Endodermal cell (in vitro differentiated cells): ENCODE measurements around the gene LCN15. TPM values are rescaled to one million over a fixed set of nuclear protein-coding genes. Genes with fewer than 3 reads are reported as not detected.
"Not testable (repeated sequence)": the region's sequence is repeated elsewhere in the genome, so short reads cannot be mapped to it uniquely, and the experiment has no call there.

Experiments
- DNase-seq: peaks from one replicate; pipeline ENCODE4 v3.0.0-alpha.2; 2017
- H3K27ac ChIP-seq: 2 replicates; pipeline ENCODE4 v1.5.1; 2013; ENCODE audit warnings: mild to moderate bottlenecking, low read depth, low read length, moderate library complexity
- H3K27me3 ChIP-seq: 2 replicates; pipeline ENCODE4 v1.6.1; 2013; ENCODE audit warnings: mild to moderate bottlenecking, low read length, moderate library complexity; ENCODE audit not compliant: insufficient read depth, control insufficient read depth, poor library complexity, severe bottlenecking
- H3K36me3 ChIP-seq: 2 replicates; pipeline ENCODE4 v1.7.0; 2013; ENCODE audit warnings: mild to moderate bottlenecking, low read length, moderate library complexity; ENCODE audit not compliant: control insufficient read depth, insufficient read depth
- H3K4me1 ChIP-seq: one replicate; pipeline ENCODE4 v1.7.0; 2013; ENCODE audit warnings: low read length; ENCODE audit not compliant: control insufficient read depth, insufficient read depth
- H3K4me3 ChIP-seq: 2 replicates; pipeline ENCODE4 v1.5.1; 2013; ENCODE audit warnings: mild to moderate bottlenecking, low read length, moderate library complexity
- H3K9ac ChIP-seq: 2 replicates; pipeline ENCODE4 v1.6.1; 2013; ENCODE audit warnings: mild to moderate bottlenecking, low read length, moderate library complexity; ENCODE audit not compliant: poor library complexity, severe bottlenecking; ENCODE audit errors: extremely low read depth
- H3K9me3 ChIP-seq: 2 replicates; pipeline ENCODE4 v1.6.1; 2013; ENCODE audit warnings: mild to moderate bottlenecking, low read length, moderate library complexity; ENCODE audit not compliant: control insufficient read depth
- H3K27ac Mint-ChIP-seq: 2 replicates; pipeline ENCODE4 v1.8.0; 2020; ENCODE audit warnings: mixed read lengths
- H3K27me3 Mint-ChIP-seq: 2 replicates; pipeline ENCODE4 v1.8.0; 2021; ENCODE audit warnings: mild to moderate bottlenecking, mixed read lengths; ENCODE audit not compliant: insufficient read depth
- H3K36me3 Mint-ChIP-seq: 2 replicates; pipeline ENCODE4 v1.8.0; 2020; ENCODE audit warnings: low read depth, mixed read lengths
- H3K4me1 Mint-ChIP-seq: 2 replicates; pipeline ENCODE4 v1.8.0; 2020; ENCODE audit warnings: mixed read lengths
- H3K4me3 Mint-ChIP-seq: 2 replicates; pipeline ENCODE4 v1.8.0; 2020; ENCODE audit warnings: mild to moderate bottlenecking, moderate library complexity, mixed read lengths
- H3K9me3 Mint-ChIP-seq: 2 replicates; pipeline ENCODE4 v1.8.0; 2020; ENCODE audit warnings: mild to moderate bottlenecking, mixed read lengths
- CTCF ChIP-seq: fragments of 200-600 bp; sonication (generic); conservative IDR thresholded peaks from 2 replicates; pipeline ENCODE4 v1.5.0; 2021; ENCODE audit warnings: antibody characterized with exemption, mild to moderate bottlenecking
- WGBS, 2 experiments: methylation state at CpG; one replicate each; pipeline versions ENCODE4 v1.1.5 to v1.1.7; 2013; ENCODE audit warnings: missing lambda C conversion rate in 2 of 2, mixed read lengths in 1 of 2; ENCODE audit not compliant: insufficient coverage in 1 of 2, insufficient read length in 1 of 2; 5-methylcytosine and 5-hydroxymethylcytosine counted together
- total RNA-seq, 2 donors: library from RNA; stranded (reverse); fragmentation: NEBNext Ultra II Directional in 1 of 2; extraction: Animal tissue kit (Norgen Biotek cat#: 25700) in 1 of 2; gene quantifications; 2 replicates in 1 of 2; 3 replicates in 1 of 2; pipeline ENCODE4 v1.2.1, GENCODE V29; 2021

The LCN15 gene
- total RNA-seq, 2 donors from 2014 or later: 0.51 to 1.2 TPM

GRCh38 chr9:136762221-136762691 is 2.1 kb downstream of the LCN15 start:
- TF ChIP-seq CTCF: no peak
- no peak for DNase-seq
- no peak overlapping the region for H3K27ac ChIP-seq

GRCh38 chr9:136761545-136761981 is 2.8 kb downstream of the LCN15 start:
- H3K27ac Mint-ChIP-seq: no peak overlapping the region
- no peaks in the 10 kb centered on the region for H3K36me3 Mint-ChIP-seq
- H3K4me1 ChIP-seq: no peaks in the 10 kb centered on the region
- H3K27me3 Mint-ChIP-seq: peaks cover 2% of the 10 kb centered on the region
- no peak overlapping the region for H3K4me3 ChIP-seq
- no peaks in the 10 kb centered on the region for H3K27me3 ChIP-seq
- no peak overlapping the region for H3K4me3 Mint-ChIP-seq
- H3K36me3 ChIP-seq: no peaks in the 10 kb centered on the region
- no peak for DNase-seq
- no peak for TF ChIP-seq CTCF
- H3K9me3 ChIP-seq: no peaks in the 10 kb centered on the region
- H3K4me1 Mint-ChIP-seq: no peaks in the 10 kb centered on the region
- H3K9me3 Mint-ChIP-seq: peaks cover 1% of the 10 kb centered on the region
- no peak overlapping the region for H3K27ac ChIP-seq
- 90 to 93% methylated on average over 6 to 13 of the region's 13 CpGs for WGBS, 2 experiments
- H3K9ac ChIP-seq: no peak overlapping the region

More at GRCh38 chr9:136762221-136762691, 2.1 kb downstream of the LCN15 start:
- no peak overlapping the region for H3K27ac Mint-ChIP-seq
- no peaks in the 10 kb centered on the region for H3K36me3 ChIP-seq
- no peaks in the 10 kb centered on the region for H3K4me1 Mint-ChIP-seq
- no peaks in the 10 kb centered on the region for H3K4me1 ChIP-seq
- H3K4me3 ChIP-seq: no peak overlapping the region
- peaks cover 7% of the 10 kb centered on the region for H3K9me3 Mint-ChIP-seq
- H3K9me3 ChIP-seq: no peaks in the 10 kb centered on the region
- H3K27me3 ChIP-seq: no peaks in the 10 kb centered on the region
- no peaks in the 10 kb centered on the region for H3K36me3 Mint-ChIP-seq
- WGBS, 2 experiments: 94 to 95% methylated on average over 8 to 17 of the region's 17 CpGs
- H3K4me3 Mint-ChIP-seq: no peak overlapping the region
- H3K27me3 Mint-ChIP-seq: peaks cover 3% of the 10 kb centered on the region
- no peak overlapping the region for H3K9ac ChIP-seq

GRCh38 chr9:136760834-136761544 is 3.3 kb downstream of the LCN15 start:
- H3K4me1 Mint-ChIP-seq, H3K4me3 Mint-ChIP-seq, H3K27me3 Mint-ChIP-seq, H3K27ac ChIP-seq, H3K36me3 ChIP-seq, H3K27ac Mint-ChIP-seq, H3K27me3 ChIP-seq, H3K4me3 ChIP-seq, H3K4me1 ChIP-seq, H3K9me3 ChIP-seq, H3K9me3 Mint-ChIP-seq, H3K9ac ChIP-seq, H3K36me3 Mint-ChIP-seq: not testable (repeated sequence)
- peak; percentile 86 for DNase-seq
- TF ChIP-seq CTCF: peak; percentile 73
- 81% methylated on average over 20 to 22 of the region's 22 CpGs for WGBS, 2 experiments
